Fibroblast of lung (primary cell): Measurements from ENCODE around the gene PRCD. TPM values are rescaled to one million over a fixed set of nuclear protein-coding genes. Genes with fewer than 3 reads are reported as not detected.
A peak's percentile ranks its signal among the peaks of the same experiment; 100 is the strongest.
"Not testable (repeated sequence)": the region's sequence is repeated elsewhere in the genome, so short reads cannot be mapped to it uniquely, and the experiment has no call there.

Experiments used
- DNase-seq, 2 donors: peaks; one replicate each; pipeline versions ENCODE4 v3.0.0 to v3.0.0-alpha.2; 2010; ENCODE audit warnings: low read depth in 2 of 2
- H2AFZ ChIP-seq: 2 replicates; pipeline ENCODE4 v1.5.1; 2012; ENCODE audit warnings: low read length, control low read depth, inconsistent platforms
- H3K27ac ChIP-seq: 2 replicates; pipeline ENCODE4 v1.5.1; 2011; ENCODE audit warnings: low read length, control low read depth; ENCODE audit not compliant: insufficient read depth
- H3K27me3 ChIP-seq: 2 replicates; pipeline ENCODE4 v1.5.1; 2011; ENCODE audit warnings: mild to moderate bottlenecking, low read length; ENCODE audit not compliant: control insufficient read depth, insufficient read depth
- H3K36me3 ChIP-seq: 2 replicates; pipeline ENCODE4 v1.5.1; 2011; ENCODE audit warnings: low read length; ENCODE audit not compliant: control insufficient read depth, insufficient read depth
- H3K4me1 ChIP-seq: 2 replicates; pipeline ENCODE4 v1.5.1; 2011; ENCODE audit warnings: low read length; ENCODE audit not compliant: control insufficient read depth, insufficient read depth; ENCODE audit errors: extremely low read depth
- H3K4me2 ChIP-seq: 2 replicates; pipeline ENCODE4 v1.5.1; 2011; ENCODE audit warnings: low read length, control low read depth; ENCODE audit not compliant: insufficient read depth; ENCODE audit errors: extremely low read depth
- H3K4me3 ChIP-seq, 4 experiments: fragments of 200-600 bp in 1 of 4; sonication (generic) in 1 of 4; replicated peaks in 1 of 4; 2 replicates each; pipeline ENCODE4 v1.5.1; 2011 to 2016; ENCODE audit warnings: low read length in 4 of 4, low read depth in 3 of 4, mild to moderate bottlenecking in 3 of 4, control low read depth in 2 of 4, inconsistent platforms in 1 of 4, mixed read lengths in 1 of 4; ENCODE audit not compliant: insufficient read depth in 1 of 4; ENCODE audit errors: control extremely low read depth in 1 of 4
- H3K79me2 ChIP-seq: 2 replicates; pipeline ENCODE4 v1.5.1; 2012; ENCODE audit warnings: mild to moderate bottlenecking, low read length, inconsistent platforms; ENCODE audit not compliant: control insufficient read depth, insufficient read depth
- H3K9ac ChIP-seq: 2 replicates; pipeline ENCODE4 v1.5.1; 2011; ENCODE audit warnings: mild to moderate bottlenecking, low read length, control low read depth; ENCODE audit not compliant: insufficient read depth
- H3K9me3 ChIP-seq: 2 replicates; pipeline ENCODE4 v1.5.1; 2012; ENCODE audit warnings: low read depth, low read length; ENCODE audit not compliant: control insufficient read depth, insufficient read depth
- H4K20me1 ChIP-seq: 2 replicates; pipeline ENCODE4 v1.5.1; 2011; ENCODE audit warnings: low read length; ENCODE audit not compliant: control insufficient read depth, insufficient read depth; ENCODE audit errors: extremely low read depth
- CTCF ChIP-seq, 2 donors: IDR thresholded peaks in 1 of 2; conservative IDR thresholded peaks in 1 of 2; 1 replicate in 1 of 2; 2 replicates in 1 of 2; pipeline ENCODE4 v1.5.1; 2011 to 2012; ENCODE audit warnings: low read length in 2 of 2, control low read depth in 1 of 2, inconsistent platforms in 1 of 2, low read depth in 1 of 2, mild to moderate bottlenecking in 1 of 2
- EZH2 ChIP-seq: IDR thresholded peaks from 2 replicates; pipeline ENCODE4 v1.5.1; 2012; ENCODE audit warnings: low read length, control low read depth, mild to moderate bottlenecking; ENCODE audit errors: missing control alignments
- polyA plus RNA-seq, 2 donors: library from polyadenylated mRNA; depleted of rRNA in 1 of 2; stranded (reverse) in 1 of 2; unstranded in 1 of 2; fragments of >200 nt; gene quantifications; 2 replicates each; pipeline ENCODE4 v1.2.1, GENCODE V29; 2011 to 2012; ENCODE audit warnings: missing spikeins in 1 of 2
- total RNA-seq: library from RNA; depleted of rRNA; stranded (reverse); fragments of >200 nt; gene quantifications from 2 replicates; pipeline ENCODE4 v1.2.1, GENCODE V29; 2014

PRCD gene
- total and polyA plus RNA-seq, 2 donors (not counting 1 experiment from before 2014, with no cell fraction given): 0.89 to 4.3 TPM

- peak overlapping the region; percentile 80 to 99 (median 84) for H3K4me3 ChIP-seq
- peak overlapping the region; percentile 80 for H2AFZ ChIP-seq
- H3K27ac ChIP-seq: peak overlapping the region; percentile 95
- peak overlapping the region; percentile 99 for H3K4me2 ChIP-seq
- peak; percentile 92 to 98 for DNase-seq
- H3K36me3 ChIP-seq: no peaks in the 10 kb centered on the region
- TF ChIP-seq CTCF (conservative IDR thresholded peaks at IDR 0.05 in 1 of 2, IDR thresholded peaks at IDR 0.05 in 1 of 2; ENCODE audit: low read depth in 1 of 2, low read length in 2 of 2) (peak; percentile 45 to 70), EZH2 (no peak)
- H3K9me3 ChIP-seq: no peaks in the 10 kb centered on the region
- peak overlapping the region; percentile 98 for H3K9ac ChIP-seq
- H3K27me3 ChIP-seq: no peaks in the 10 kb centered on the region
- H3K79me2 ChIP-seq: peaks cover 41% of the 10 kb centered on the region
- H4K20me1 ChIP-seq: no peaks in the 10 kb centered on the region
- peaks cover 17% of the 10 kb centered on the region for H3K4me1 ChIP-seq
Measured at GRCh38 chr17:76557368-76558197, 17.7 kb downstream of the PRCD start.

- peak; percentile 18 to 55 for DNase-seq
- Histone ChIP-seq H3K27ac (peak overlapping the region; percentile 95), H3K9me3 (no peaks in the 10 kb centered on the region), H3K27me3 (no peaks in the 10 kb centered on the region), H3K79me2 (peaks cover 41% of the 10 kb centered on the region), H3K9ac (peak overlapping the region; percentile 98), H2AFZ (peak overlapping the region; percentile 80), H4K20me1 (no peaks in the 10 kb centered on the region), H3K36me3 (no peaks in the 10 kb centered on the region), H3K4me3 (peak overlapping the region; percentile 80 to 99 (median 84)), H3K4me2 (peak overlapping the region; percentile 99), H3K4me1 (peaks cover 17% of the 10 kb centered on the region)
- TF ChIP-seq CTCF (conservative IDR thresholded peaks at IDR 0.05 in 1 of 2, IDR thresholded peaks at IDR 0.05 in 1 of 2; ENCODE audit: low read depth in 1 of 2, low read length in 2 of 2): peak; percentile 47 to 57
- TF ChIP-seq EZH2: no peak
Measured at GRCh38 chr17:76558198-76559095, 18.6 kb downstream of the PRCD start.

- H4K20me1 ChIP-seq, H3K27ac ChIP-seq, H3K36me3 ChIP-seq, H3K27me3 ChIP-seq, H3K9ac ChIP-seq, DNase-seq, H3K9me3 ChIP-seq, H2AFZ ChIP-seq: not testable (repeated sequence)
- Histone ChIP-seq H3K4me1 (peaks cover 17% of the 10 kb centered on the region), H3K79me2 (peaks cover 41% of the 10 kb centered on the region), H3K4me3 (peak overlapping the region; percentile 80 to 99 (median 84)), H3K4me2 (peak overlapping the region; percentile 99)
Measured at GRCh38 chr17:76559460-76559859, 19.6 kb downstream of the PRCD start.
